Cerebellar cortex (tissue), 1 donor: ENCODE data around the gene CPOX.

Source experiments
- DNase-seq: peaks from one replicate; pipeline ENCODE4 v3.0.0-alpha.2; 2015; ENCODE audit warnings: low spot score

CPOX gene

GRCh38 chr3:98596087-98596486 is 2.7 kb upstream of the CPOX start:
- DNase-seq: no peak

GRCh38 chr3:98594628-98595324 is 1.4 kb upstream of the CPOX start:
- DNase-seq: no peak

- DNase-seq: no peak
Measured at GRCh38 chr3:98592345-98592935, 971 bp downstream of the CPOX start.

DNA sequence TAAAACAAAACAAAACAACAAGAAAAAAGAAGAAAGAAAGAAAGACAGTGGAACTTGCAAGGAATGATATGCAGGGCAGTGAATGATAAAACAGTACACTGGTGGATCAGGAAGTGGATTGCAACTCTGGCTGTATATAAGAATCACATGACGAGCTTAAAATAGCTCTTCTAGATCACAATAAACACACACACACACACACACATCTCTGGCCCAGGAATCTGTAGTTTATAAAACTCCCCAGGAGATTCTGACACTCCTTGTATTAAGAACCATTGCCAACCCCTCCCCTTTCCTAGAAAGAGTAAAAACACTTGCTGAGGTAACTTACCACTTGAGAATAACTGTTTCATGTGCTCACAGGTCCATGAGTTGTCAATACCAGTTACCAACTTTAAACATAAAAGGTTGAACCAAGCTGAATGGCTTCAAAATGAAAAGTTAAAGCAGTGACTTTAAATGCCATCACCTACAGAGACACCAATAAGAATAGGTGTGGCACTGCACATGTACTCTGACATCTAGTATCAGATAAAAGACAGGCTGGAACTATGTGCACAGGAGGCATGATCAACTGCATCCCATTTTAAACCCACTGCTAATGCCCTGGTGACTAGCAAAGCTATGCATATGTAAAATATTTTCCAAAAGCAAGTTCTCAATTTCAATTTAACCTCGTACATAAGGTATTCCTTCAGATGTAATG is 3.9 kb downstream of the CPOX start:
- no peak for DNase-seq

GRCh38 chr3:98588065-98588464 is 5.3 kb downstream of the CPOX start:
- no peak for DNase-seq

- no peak for DNase-seq
Measured at GRCh38 chr3:98587654-98588053, 5.8 kb downstream of the CPOX start.

DNA sequence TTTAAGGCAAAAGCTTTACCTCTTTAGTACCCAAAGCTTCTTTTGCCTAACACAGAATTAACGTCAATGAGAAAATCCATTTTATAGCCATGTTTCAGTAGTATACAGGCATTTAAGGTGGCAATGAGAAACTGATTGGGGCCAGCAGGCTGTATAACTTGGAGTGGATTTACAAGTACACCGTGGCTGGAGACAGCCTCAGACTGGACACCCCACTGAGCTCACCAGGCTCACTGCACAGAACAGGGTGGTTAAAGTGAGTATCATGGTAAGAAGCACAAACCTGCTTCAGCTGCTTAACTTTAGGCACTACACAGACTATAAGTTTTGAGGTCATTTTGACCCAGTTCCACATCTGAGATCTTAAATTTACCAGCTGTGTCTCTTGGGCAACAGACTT is 8.9 kb downstream of the CPOX start:
- no peak for DNase-seq

DNA sequence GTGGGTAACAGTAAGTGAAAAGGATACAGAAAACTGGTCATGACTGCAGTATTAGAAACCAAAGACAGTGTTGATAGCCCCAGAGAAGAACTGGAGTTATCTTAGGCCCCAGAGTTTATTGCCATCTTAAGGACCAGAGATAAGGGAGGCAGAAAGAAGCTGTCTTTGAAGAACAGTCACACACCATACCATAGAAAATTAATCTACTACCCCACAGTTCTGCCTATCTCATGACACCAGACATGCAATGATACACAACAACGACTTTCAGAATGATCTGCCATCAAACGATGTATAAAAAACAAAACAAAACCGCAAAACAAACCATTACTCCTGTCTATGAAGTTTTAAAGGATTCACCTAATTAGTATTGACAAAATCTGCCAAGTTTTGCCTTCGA is 9.6 kb downstream of the CPOX start:
- no peak for DNase-seq

- no peak for DNase-seq
Measured at GRCh38 chr3:98582042-98582441, 11.4 kb downstream of the CPOX start.

DNA sequence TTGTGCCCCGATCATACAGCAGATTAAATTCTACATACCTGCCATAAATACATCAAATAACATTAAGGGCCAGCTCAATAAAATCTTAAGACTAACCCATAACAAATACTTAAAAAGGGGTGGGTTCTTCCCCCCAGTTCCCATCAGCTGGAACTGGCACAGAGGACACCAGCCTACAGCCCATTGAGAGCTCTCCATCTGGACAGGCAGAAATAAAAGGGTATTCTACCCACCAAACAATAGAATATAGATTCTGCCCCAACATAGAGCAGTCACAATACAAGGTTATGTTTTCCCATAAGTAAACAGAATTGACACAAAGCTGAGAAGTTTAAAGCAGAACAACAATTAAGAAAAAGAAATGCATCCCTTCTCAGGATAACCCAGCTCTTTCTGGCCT is 11.9 kb downstream of the CPOX start:
- DNase-seq: no peak

- DNase-seq: no peak
Measured at GRCh38 chr3:98580401-98581386, 12.7 kb downstream of the CPOX start.

GRCh38 chr3:98577178-98577895 is 16.1 kb downstream of the CPOX start:
- no peak for DNase-seq

- DNase-seq: no peak
Measured at GRCh38 chr3:98574132-98574531, 19.3 kb downstream of the CPOX start.

DNA sequence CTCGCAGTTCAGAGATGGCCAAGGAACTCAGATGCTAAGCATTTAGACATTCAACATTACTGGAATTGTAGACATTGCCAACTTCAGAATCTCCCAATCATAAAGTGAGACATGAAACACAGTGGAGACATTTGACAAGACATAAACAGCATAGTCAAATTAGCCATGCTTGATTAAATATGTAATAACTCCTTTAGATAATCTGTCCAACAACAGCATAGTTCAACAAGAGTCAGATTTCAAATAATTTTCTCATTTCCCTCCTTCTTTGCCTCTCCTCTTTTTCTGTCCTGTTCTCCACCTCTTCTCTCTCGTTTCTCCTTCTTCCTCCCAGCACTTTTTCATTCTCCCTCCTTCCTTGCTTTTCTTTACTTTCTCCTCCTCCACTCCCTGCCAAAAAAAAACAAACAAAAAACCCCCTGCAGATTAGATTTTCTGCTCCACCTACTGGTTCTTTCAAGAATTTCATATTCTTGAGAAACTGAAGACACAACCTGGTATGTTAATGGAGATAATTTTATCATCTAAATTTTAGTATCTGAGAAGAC is 20.2 kb downstream of the CPOX start:
- no peak for DNase-seq

DNA sequence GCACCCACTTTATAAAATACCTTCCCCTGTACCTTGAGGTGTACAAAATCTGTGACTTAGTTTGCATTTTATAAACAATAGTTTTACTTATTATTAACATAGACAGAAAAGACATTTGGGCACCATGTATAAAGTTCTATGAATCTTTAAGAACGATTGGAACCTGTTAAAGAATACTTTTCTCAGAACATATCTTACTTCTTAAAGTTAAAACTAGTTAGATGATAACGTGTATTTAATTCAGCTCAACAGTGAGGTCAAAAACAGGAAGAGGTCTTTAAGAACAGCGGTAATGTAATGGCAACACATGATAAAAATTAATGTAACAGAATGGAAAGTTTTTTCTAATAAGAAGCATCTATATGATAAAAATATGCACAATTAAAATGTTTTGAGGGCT is 25.0 kb downstream of the CPOX start:
- DNase-seq: no peak

GRCh38 chr3:98567666-98568270 is 25.6 kb downstream of the CPOX start:
- no peak for DNase-seq

- no peak for DNase-seq
Measured at GRCh38 chr3:98565843-98566242, 27.6 kb downstream of the CPOX start.

GRCh38 chr3:98565237-98565643 is 28.2 kb downstream of the CPOX start:
- no peak for DNase-seq

GRCh38 chr3:98564282-98565005 is 29.0 kb downstream of the CPOX start:
- no peak for DNase-seq

DNA sequence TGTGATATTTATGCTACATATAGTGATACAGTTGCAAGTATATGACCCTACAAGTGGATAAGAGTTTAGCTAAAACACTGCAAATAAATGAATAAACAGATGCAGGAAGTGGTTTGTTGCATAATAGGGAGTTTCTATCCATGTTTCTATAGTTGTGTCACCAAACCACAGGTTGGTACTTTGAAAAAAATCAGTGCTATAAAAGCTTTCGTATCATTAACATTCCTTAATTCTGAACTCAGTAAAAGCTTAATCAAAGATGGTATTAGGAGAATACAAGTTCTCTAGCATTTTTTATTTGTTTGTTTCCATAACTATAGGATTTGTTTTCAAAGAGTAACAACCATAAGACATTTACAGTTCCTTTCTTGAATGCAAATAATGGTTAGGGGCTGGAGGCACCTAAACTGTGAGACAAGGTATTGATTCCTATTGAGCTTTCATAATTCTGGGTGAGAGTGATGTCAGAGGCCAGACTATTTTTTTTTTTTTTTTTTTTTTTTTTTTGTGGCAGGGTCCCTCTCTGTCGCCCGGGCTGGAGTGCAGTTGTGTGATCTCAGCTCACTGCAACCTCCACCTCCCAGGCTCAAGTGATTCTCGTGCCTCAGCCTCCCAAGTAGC is 29.6 kb downstream of the CPOX start:
- no peak for DNase-seq
